MCF 10A (cell line): ENCODE data around the gene INAFM2. TPM values are rescaled to one million over a fixed set of nuclear protein-coding genes. Genes with fewer than 3 reads are reported as not detected.
A peak's percentile ranks its signal among the peaks of the same experiment; 100 is the strongest.

Experiments
- BruUV-seq: library from RNA; stranded (reverse); fragments of 400-500 nt; replicated peaks from 2 replicates; lab custom pipeline; 2021; lab: Mats Ljungman, UMichigan
- CTCF ChIA-PET: fragments of 300-600 bp; sonication (Branson Sonifier 250); formaldehyde crosslinking; extraction: SDS; loops from one replicate; lab custom pipeline; 2021; ENCODE audit warnings: antibody characterized with exemption, inconsistent platforms; lab: Yijun Ruan, JAX
- POLR2A ChIA-PET: fragments of 300-600, 350-650 bp; sonication (Branson Sonifier 250); formaldehyde crosslinking; extraction: SDS; loops from one replicate; lab custom pipeline; 2020; ENCODE audit warnings: antibody characterized with exemption, inconsistent platforms; lab: Yijun Ruan, JAX
- DNase-seq: peaks from one replicate; pipeline ENCODE4 v3.0.0-alpha.2; 2018; ENCODE audit not compliant: unreplicated experiment
- H3K27ac Mint-ChIP-seq: one replicate; pipeline ENCODE4 v1.8.0; 2022; ENCODE audit warnings: mild to moderate bottlenecking, low read depth, mixed read lengths; ENCODE audit not compliant: unreplicated experiment
- H3K27me3 Mint-ChIP-seq: one replicate; pipeline ENCODE4 v1.8.0; 2022; ENCODE audit warnings: mixed read lengths; ENCODE audit not compliant: insufficient read depth, unreplicated experiment
- H3K36me3 Mint-ChIP-seq: one replicate; pipeline ENCODE4 v1.8.0; 2022; ENCODE audit warnings: mild to moderate bottlenecking, moderate library complexity, mixed read lengths; ENCODE audit not compliant: insufficient read depth, unreplicated experiment
- H3K4me1 Mint-ChIP-seq: one replicate; pipeline ENCODE4 v1.8.0; 2022; ENCODE audit warnings: mixed read lengths; ENCODE audit not compliant: insufficient read depth, unreplicated experiment
- H3K4me3 Mint-ChIP-seq: one replicate; pipeline ENCODE4 v1.8.0; 2022; ENCODE audit warnings: mild to moderate bottlenecking, moderate library complexity, mixed read lengths; ENCODE audit not compliant: unreplicated experiment
- H3K9me3 Mint-ChIP-seq: one replicate; pipeline ENCODE4 v1.8.0; 2022; ENCODE audit warnings: mixed read lengths; ENCODE audit not compliant: unreplicated experiment
- CTCF ChIP-seq: fragments of 200-600 bp; IDR thresholded peaks from one replicate; pipeline ENCODE4 v1.8.0; 2022; ENCODE audit warnings: antibody characterized with exemption, mild to moderate bottlenecking; ENCODE audit not compliant: unreplicated experiment
- intact Hi-C: fragments of 100-400 bp; cut with micrococcal nuclease; formaldehyde crosslinking; loops from 2 replicates; pipeline ENCODE4 v1.14.1; 2022
- total RNA-seq: library from RNA; stranded (reverse); gene quantifications from 2 replicates; pipeline ENCODE4 v1.2.3, GENCODE V29; 2022

INAFM2 gene
- total RNA-seq, 1 experiment from 2014 or later = 15.7 TPM

GRCh38 chr15:40366457-40367370 is 43.2 kb downstream of the INAFM2 start:
- intact Hi-C loops = no loop called here
- POLR2A ChIA-PET = interaction anchor here (0.6 to 1.6 kb wide), 5 partner anchors 22 to 44 kb away, joined by 3 to 7 read pairs (median 4); no protein-coding TSS in a partner anchor
- no peak for TF ChIP-seq CTCF
- Mint-ChIP-seq H3K27me3 (no peaks in the 10 kb centered on the region), H3K36me3 (peaks cover 7% of the 10 kb centered on the region), H3K4me3 (no peak overlapping the region), H3K4me1 (peaks cover 6% of the 10 kb centered on the region), H3K9me3 (no peaks in the 10 kb centered on the region), H3K27ac (no peak overlapping the region)
- CTCF ChIA-PET = interaction anchor here (0.6 to 8.1 kb wide), 22 partner anchors 9 to 289 kb away, joined by 3 to 112 read pairs (median 10); partner anchors contain the start of genes CCDC9B, DISP2 and KNSTRN
- no TSS peak for BruUV-seq
- DNase-seq = no peak

- Mint-ChIP-seq H3K4me3 (peak overlapping the region; percentile 64), H3K9me3 (no peaks in the 10 kb centered on the region), H3K4me1 (peaks cover 6% of the 10 kb centered on the region), H3K36me3 (peaks cover 7% of the 10 kb centered on the region), H3K27me3 (no peaks in the 10 kb centered on the region), H3K27ac (peak overlapping the region; percentile 91)
- intact Hi-C loops = no loop called here
- no peak for DNase-seq
- ChIA-PET CTCF (interaction anchor here (0.7 to 8.1 kb wide), 26 partner anchors 10 to 320 kb away, joined by 3 to 112 read pairs (median 10); partner anchors contain the start of genes CCDC9B, DISP2, INAFM2 and KNSTRN), POLR2A (interaction anchor here (0.8 to 2.8 kb wide), 6 partner anchors 12 to 150 kb away, joined by 3 to 10 read pairs (median 5); partner anchors contain the start of gene KNSTRN)
- TF ChIP-seq CTCF = no peak
- BruUV-seq = no TSS peak
Measured at GRCh38 chr15:40367371-40367685, 43.8 kb downstream of the INAFM2 start.

GRCh38 chr15:40367686-40368611 is 44.5 kb downstream of the INAFM2 start:
- intact Hi-C loops = loop anchor here (1.0 kb wide), 5 partner anchors 24 to 89 kb away; partner anchors contain the start of gene CCDC9B
- H3K9me3 Mint-ChIP-seq = no peaks in the 10 kb centered on the region
- BruUV-seq = no TSS peak
- TF ChIP-seq CTCF = peak; percentile 78
- CTCF ChIA-PET = interaction anchor here (0.6 to 8.1 kb wide), 38 partner anchors 11 to 1661 kb away, joined by 3 to 112 read pairs (median 6); partner anchors contain the start of genes CCDC9B, DISP2, INAFM2 and IVD
- peak overlapping the region; percentile 64 for H3K4me3 Mint-ChIP-seq
- DNase-seq = peak; percentile 90
- peaks cover 7% of the 10 kb centered on the region for H3K36me3 Mint-ChIP-seq
- no peaks in the 10 kb centered on the region for H3K27me3 Mint-ChIP-seq
- peaks cover 6% of the 10 kb centered on the region for H3K4me1 Mint-ChIP-seq
- POLR2A ChIA-PET = interaction anchor here (0.8 to 2.8 kb wide), 7 partner anchors 12 to 150 kb away, joined by 3 to 10 read pairs (median 4); partner anchors contain the start of gene KNSTRN
- H3K27ac Mint-ChIP-seq = peak overlapping the region; percentile 91
